Activated T-helper 1 cell treated with Interleukin-2 at 50 U/mL for 16 hours (primary cell): Measurements from ENCODE around the gene DCHS2.

Experiments used
- DNase-seq: peaks from one replicate; pipeline ENCODE4 v3.0.0-alpha.2; 2020; ENCODE audit warnings: low read depth

DCHS2 gene

DNA sequence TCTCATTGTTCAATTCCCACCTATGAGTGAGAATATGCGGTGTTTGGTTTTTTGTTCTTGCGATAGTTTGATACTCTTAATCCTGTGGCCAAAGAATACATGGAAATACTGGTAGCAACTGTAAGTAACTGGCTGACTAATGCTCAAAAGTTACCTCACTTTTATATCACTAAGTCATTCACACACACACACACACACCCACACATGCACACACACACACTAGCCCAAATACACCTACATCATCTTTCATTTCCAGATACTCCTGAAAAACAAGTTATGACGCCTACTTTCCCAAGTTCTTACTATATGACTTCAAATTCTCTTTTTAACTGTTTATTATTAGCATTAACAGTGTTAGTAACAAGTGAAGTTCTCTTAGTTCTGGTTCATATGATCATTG is 101.3 kb downstream of the DCHS2 start:
- no peak for DNase-seq

GRCh38 chr4:154389148-154389547 is 102.5 kb downstream of the DCHS2 start:
- no peak for DNase-seq

DNA sequence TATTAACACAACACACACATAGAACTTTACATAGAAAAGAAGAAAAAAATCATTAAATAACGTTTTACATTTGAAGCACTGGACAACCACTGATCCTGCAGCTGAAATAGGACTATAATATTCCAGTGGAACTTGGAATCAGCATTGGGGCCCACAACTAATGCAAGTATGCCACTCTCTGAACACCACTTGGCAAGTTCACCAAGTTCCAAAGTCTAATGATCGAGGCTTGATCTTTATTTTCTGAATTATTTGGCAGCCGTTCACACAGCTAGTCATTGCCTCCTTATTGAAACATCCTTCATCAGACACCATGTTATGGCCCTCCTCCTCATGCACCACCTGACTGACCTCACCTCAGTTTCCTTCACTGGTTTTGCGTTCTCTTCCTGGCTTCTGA is 107.6 kb downstream of the DCHS2 start:
- DNase-seq: no peak

DNA sequence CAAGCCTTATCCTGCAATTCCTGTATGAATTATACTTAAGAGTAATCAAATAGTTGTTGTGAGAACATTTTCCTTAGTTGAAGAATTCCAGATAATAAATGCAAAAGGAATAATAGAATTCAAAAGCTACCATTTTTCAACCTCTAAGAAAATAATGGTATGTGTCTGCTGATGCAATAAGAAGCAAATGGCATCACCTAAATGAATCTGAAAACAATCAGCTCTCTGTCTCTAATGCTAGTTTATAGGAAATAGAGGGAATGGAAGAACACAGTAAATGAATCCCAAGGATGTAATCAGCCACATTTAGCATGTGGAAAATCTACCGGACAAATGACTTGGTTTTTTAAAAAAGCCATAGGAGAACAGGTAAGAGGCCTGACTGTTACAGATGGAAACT is 115.1 kb downstream of the DCHS2 start:
- DNase-seq: no peak

GRCh38 chr4:154368060-154368459 is 123.5 kb downstream of the DCHS2 start:
- no peak for DNase-seq

DNA sequence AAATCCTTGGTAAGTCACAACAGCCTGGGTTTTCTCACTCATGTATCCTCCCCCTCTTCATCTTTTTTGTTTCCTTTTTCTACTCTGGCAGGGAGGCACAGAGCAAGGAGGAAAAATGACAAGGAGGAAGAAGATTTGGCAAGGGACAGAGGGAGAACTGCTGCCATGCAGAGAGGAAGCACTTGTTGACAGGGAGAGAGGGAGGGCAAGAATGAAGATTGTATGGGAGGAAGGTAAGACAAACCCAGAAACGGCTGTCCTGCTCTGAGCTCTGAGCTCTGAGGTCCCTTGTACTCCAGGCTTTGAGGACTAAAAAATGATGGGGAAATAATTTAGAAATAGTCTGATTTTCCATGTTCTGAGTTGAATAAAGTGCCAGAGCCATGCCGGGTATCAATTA is 123.9 kb downstream of the DCHS2 start:
- no peak for DNase-seq

GRCh38 chr4:154366956-154367355 is 124.6 kb downstream of the DCHS2 start:
- no peak for DNase-seq

DNA sequence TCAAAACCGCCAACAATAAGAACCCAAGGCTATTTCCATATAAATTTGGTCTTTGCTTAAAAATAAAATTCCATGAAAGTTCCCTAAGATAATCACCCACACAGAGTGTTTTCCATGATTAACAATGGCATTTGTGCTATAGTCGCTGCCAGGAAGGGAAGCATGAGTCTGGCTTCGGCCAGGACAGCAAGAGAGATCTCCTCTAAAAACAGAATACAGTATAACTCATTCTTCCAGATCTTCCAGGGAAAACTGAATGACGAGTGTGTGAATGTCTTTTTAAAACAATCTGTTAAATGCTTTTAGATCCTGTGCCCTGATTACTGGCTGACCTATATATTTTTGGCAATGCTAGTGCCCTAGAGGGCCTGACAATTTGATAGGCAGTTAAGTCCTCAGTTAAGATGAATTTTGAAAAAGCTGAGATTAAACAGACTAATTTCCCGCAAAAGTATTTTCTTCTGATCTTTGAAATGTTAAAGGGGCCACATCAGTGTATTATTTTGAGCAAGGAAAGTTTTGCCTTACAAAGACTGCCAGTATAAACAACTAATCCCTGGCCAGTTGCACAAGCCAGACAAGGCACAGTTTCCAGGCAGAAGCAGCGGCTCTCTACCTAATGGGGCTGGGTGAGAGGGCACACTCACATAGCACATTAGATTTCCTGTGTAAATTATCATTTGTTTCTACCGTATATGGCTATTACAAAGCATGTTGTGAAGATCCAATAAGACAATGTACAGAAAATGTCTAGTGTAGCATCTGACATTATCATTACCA is 127.3 kb downstream of the DCHS2 start:
- DNase-seq: no peak

GRCh38 chr4:154361450-154361849 is 130.1 kb downstream of the DCHS2 start:
- DNase-seq: no peak

DNA sequence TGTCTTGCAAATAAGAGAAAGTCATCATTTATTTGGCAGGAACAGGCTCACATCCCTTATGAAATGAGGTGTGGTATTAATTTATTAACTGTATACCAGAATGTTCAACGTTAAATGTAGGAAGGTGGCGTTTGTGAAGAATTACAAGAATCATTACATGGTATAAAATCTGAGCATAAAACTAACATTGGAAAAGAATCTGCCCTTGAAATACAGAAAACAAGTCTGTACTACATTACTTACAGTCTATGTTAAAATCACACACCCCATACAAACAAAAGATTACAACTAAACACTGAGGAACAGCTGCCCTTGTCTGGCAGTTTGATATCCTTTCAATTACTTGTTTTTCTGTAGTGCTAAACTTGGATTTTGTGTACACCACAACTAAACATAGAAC is 131.1 kb downstream of the DCHS2 start:
- DNase-seq: no peak

- no peak for DNase-seq
Measured at GRCh38 chr4:154354883-154355282, 136.7 kb downstream of the DCHS2 start.

GRCh38 chr4:154349829-154350228 is 141.8 kb downstream of the DCHS2 start:
- DNase-seq: no peak

- no peak for DNase-seq
Measured at GRCh38 chr4:154348657-154349056, 142.9 kb downstream of the DCHS2 start.

DNA sequence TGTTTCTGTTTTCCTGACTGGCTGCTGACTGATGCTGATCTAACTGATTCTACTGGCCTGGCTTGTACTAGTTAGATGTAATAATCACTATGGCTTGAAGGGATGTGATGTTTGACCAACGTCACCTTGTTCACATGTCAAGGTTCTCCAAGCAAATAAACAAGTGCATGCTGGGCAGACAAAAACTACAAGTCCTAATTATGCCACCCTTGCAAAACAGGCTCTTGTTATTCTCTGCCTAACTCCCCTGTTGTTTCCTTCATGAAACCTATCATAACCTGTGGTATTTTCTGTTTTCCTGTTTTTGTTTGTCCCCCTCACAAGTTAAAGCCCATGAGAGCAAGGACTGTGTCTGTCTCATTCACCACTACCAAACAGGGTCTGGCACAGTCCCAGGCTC is 146.2 kb downstream of the DCHS2 start:
- DNase-seq: no peak

DNA sequence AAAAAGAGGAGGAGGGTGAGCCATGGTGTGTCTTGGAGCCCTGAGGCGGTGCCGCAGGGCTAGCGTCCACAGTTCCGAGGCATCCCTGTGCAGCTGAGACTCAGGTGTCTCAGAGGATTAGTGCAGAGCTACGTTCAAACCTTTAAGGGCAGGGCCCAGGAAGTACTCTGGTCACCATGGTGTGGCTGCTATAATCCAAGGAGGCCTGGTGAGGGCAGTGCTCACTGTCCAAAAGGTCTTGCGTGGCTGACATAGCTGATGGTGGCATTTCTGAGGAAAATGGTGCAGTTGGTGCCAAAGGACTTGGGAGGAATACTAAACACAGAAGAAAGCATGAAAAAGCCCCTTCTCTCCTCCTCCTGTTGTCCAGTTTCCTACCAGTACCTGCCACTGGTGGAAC is 146.9 kb downstream of the DCHS2 start:
- DNase-seq: no peak

DNA sequence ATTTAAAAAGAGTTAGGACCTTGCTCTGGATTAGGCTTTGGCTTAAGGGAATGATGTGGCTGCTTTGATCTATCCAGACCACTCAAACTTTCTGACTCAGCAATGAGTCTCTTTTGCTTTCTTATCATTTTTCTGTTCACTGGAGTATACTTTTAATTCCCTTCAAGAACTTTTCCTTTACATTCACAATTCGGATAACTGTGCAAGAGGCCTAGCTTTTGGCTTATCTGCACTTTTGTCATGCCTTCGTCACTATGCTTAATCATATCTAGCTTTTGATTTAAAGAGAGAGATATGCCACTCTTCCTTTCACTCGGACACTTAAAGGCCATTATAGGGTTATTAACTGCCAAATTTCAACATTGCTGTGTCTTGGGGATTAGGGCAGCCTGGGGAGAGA is 147.9 kb downstream of the DCHS2 start:
- DNase-seq: no peak

DNA sequence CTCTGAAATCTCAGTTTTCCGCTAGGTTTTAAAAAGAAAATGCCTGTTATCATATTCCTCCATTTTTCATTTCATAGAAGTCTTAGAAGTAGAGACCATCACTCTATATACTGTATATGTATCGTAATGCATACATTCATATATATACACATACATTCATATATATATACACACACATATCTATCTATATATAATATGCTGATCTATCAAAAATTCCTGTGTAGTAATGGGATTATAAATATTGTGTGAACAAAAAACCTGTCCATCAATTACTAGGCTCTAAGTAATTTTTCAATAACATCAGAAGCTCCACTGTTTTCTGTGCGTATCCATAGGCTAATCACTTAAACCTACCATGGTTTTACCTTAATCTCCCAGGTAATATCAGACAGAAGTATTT is 150.2 kb downstream of the DCHS2 start:
- DNase-seq: no peak

GRCh38 chr4:154335588-154335987 is 156.0 kb downstream of the DCHS2 start:
- no peak for DNase-seq

GRCh38 chr4:154332681-154333421 is 158.7 kb downstream of the DCHS2 start:
- peak; percentile 15 for DNase-seq

- no peak for DNase-seq
Measured at GRCh38 chr4:154329939-154330338, 161.7 kb downstream of the DCHS2 start.

DNA sequence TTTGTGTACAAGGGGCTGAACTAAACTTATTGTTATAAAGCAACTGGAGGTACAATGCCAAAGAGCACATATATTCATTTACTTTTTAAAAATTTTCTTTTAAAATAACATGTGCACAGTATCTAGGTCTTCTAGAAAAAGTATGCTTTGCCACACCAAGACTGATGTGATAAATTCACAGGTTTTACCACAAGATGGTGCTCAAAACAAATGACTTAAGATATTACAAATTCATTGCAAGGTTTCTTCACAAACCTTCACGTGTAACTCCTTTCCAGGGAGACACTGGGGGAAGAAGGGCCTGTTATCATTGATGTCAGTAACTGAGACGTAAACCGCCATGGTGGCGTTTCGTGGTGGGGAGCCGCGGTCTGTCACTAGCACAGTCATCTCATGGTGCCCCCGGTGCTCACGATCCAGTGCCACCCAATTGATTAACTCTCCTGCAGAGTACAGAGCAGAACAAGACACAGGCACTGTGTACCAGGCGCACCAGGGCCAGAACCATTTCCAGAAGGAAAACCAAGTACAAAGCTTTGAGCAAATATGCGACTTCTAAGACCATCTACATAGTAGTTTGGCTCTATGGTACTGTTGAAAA is 162.2 kb downstream of the DCHS2 start:
- no peak for DNase-seq

DNA sequence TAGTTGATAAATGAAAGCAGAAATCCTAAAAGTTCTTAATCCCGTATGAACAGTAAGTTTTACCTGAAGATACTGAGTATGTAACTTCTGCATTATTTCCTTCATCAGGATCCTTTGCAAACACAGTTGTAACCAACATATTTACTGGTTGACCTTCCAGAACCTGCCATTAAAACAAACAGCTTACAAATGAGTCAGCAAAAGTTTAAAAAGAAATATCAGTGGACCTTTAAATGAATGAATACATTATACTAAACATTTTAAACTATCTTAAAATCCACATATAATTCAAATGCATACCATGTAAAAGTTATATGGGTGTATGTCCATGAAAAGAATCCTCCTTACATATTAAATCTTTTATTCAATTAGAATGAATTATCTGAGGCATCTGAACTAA is 163.6 kb downstream of the DCHS2 start:
- no peak for DNase-seq

- no peak for DNase-seq
Measured at GRCh38 chr4:154320521-154320920, 171.1 kb downstream of the DCHS2 start.
